CD4-positive, alpha-beta T cell (primary cell): ENCODE measurements around the gene RAD51B. TPM values are rescaled to one million over a fixed set of nuclear protein-coding genes. Genes with fewer than 3 reads are reported as not detected.

ENCODE experiments used
- ATAC-seq: fragments of 200-7000 bp; cut with Tn5 transposase; one replicate; pipeline ENCODE4 v1.10.0; 2022; ENCODE audit warnings: mild to moderate bottlenecking; ENCODE audit not compliant: poor library complexity
- CTCF ChIA-PET: fragments of 350-600 bp; sonication (Branson Sonifier 250); formaldehyde crosslinking; loops from one replicate; lab custom pipeline; 2021; ENCODE audit warnings: antibody characterized with exemption, inconsistent platforms; lab: Charles Lee
- POLR2A ChIA-PET: fragments of 350-600 bp; sonication (Branson Sonifier 250); formaldehyde crosslinking; loops from one replicate; lab custom pipeline; 2021; ENCODE audit warnings: antibody characterized with exemption, inconsistent platforms; lab: Charles Lee
- DNase-seq, 14 experiments: peaks; one replicate each; pipeline ENCODE4 v3.0.0-alpha.2; 2013 to 2020; ENCODE audit warnings: mixed read lengths in 2 of 14
- H3K27ac ChIP-seq, 2 donors: one replicate each; pipeline versions ENCODE4 v1.5.1 to v1.7.0; 2013; ENCODE audit warnings: low read length in 2 of 2, low read depth in 1 of 2, mild to moderate bottlenecking in 1 of 2
- H3K27me3 ChIP-seq, 2 experiments: 1 replicate in 1 of 2; 2 replicates in 1 of 2; pipeline versions ENCODE4 v1.6.1 to v1.7.0; 2013; ENCODE audit warnings: low read length in 2 of 2, control low read depth in 1 of 2, mild to moderate bottlenecking in 1 of 2, moderate library complexity in 1 of 2; ENCODE audit not compliant: insufficient read depth in 2 of 2, control insufficient read depth in 1 of 2
- H3K36me3 ChIP-seq: one replicate; pipeline ENCODE4 v1.6.1; 2013; ENCODE audit warnings: low read length, control low read depth; ENCODE audit not compliant: insufficient read depth
- H3K4me1 ChIP-seq: one replicate; pipeline ENCODE4 v1.6.1; 2013; ENCODE audit warnings: low read length, control low read depth; ENCODE audit not compliant: insufficient read depth
- H3K4me3 ChIP-seq: one replicate; pipeline ENCODE4 v1.5.1; 2013; ENCODE audit warnings: mild to moderate bottlenecking, low read length, moderate library complexity
- H3K9me3 ChIP-seq, 2 experiments: 1 replicate in 1 of 2; 2 replicates in 1 of 2; pipeline versions ENCODE4 v1.6.1 to v1.7.0; 2013; ENCODE audit warnings: low read length in 2 of 2, mild to moderate bottlenecking in 2 of 2, control low read depth in 1 of 2, moderate library complexity in 1 of 2; ENCODE audit not compliant: control insufficient read depth in 1 of 2, insufficient read depth in 1 of 2
- H3K27ac Mint-ChIP-seq: one replicate; pipeline ENCODE4 v1.8.0; 2020; ENCODE audit warnings: mixed read lengths
- H3K27me3 Mint-ChIP-seq: one replicate; pipeline ENCODE4 v1.8.0; 2021; ENCODE audit warnings: mixed read lengths
- H3K36me3 Mint-ChIP-seq: one replicate; pipeline ENCODE4 v1.8.0; 2021; ENCODE audit warnings: low read depth, mixed read lengths
- H3K4me1 Mint-ChIP-seq: one replicate; pipeline ENCODE4 v1.8.0; 2021; ENCODE audit warnings: low read depth, mixed read lengths
- H3K4me3 Mint-ChIP-seq: one replicate; pipeline ENCODE4 v1.8.0; 2020; ENCODE audit warnings: mild to moderate bottlenecking, mixed read lengths
- H3K9me3 Mint-ChIP-seq: one replicate; pipeline ENCODE4 v1.8.0; 2020; ENCODE audit warnings: mixed read lengths
- CTCF ChIP-seq: fragments of 200-600 bp; IDR thresholded peaks from one replicate; pipeline ENCODE4 v1.8.0; 2022; ENCODE audit warnings: antibody characterized with exemption, mild to moderate bottlenecking
- intact Hi-C, 2 experiments: fragments of 100-400 bp; cut with DNase I in 1 of 2; cut with micrococcal nuclease in 1 of 2; formaldehyde crosslinking; loops; one replicate each; pipeline versions ENCODE4 v1.15.1 to v1.9.0; 2023 to 2025; cut with DNase I, micrococcal nuclease
- total RNA-seq, 174 experiments: library from RNA in 2 of 174; stranded (reverse) in 2 of 174; gene quantifications; one replicate each; pipeline ENCODE4 v1.2.3 and lab custom pipeline; 2021 to 2026

The RAD51B gene
- total RNA-seq, 2 experiments from 2014 or later, result 18.4 to 20.0 TPM

GRCh38 chr14:67889455-67889854, 69.9 kb downstream of the RAD51B start:
- Histone ChIP-seq H3K36me3 (no peaks in the 10 kb centered on the region), H3K4me1 (no peaks in the 10 kb centered on the region), H3K9me3 (no peaks in the 10 kb centered on the region), H3K27ac (no peak overlapping the region), H3K4me3 (no peak overlapping the region), H3K27me3 (no peaks in the 10 kb centered on the region)
- no peaks in the 10 kb centered on the region for H3K27me3 Mint-ChIP-seq
- no peak for ATAC-seq
- peaks cover 5% of the 10 kb centered on the region for H3K36me3 Mint-ChIP-seq
- no peak overlapping the region for H3K27ac Mint-ChIP-seq
- ChIA-PET POLR2A (no interaction called here), CTCF (no interaction called here)
- no peak for TF ChIP-seq CTCF
- intact Hi-C loops, result no loop called here
- DNase-seq, result no peak
- no peak overlapping the region for H3K4me3 Mint-ChIP-seq
- no peaks in the 10 kb centered on the region for H3K9me3 Mint-ChIP-seq
- H3K4me1 Mint-ChIP-seq, result peaks cover 9% of the 10 kb centered on the region

GRCh38 chr14:67892466-67893100, 73.0 kb downstream of the RAD51B start:
- Mint-ChIP-seq H3K27ac (no peak overlapping the region), H3K4me3 (no peak overlapping the region), H3K9me3 (no peaks in the 10 kb centered on the region), H3K36me3 (peaks cover 2% of the 10 kb centered on the region), H3K27me3 (no peaks in the 10 kb centered on the region), H3K4me1 (peaks cover 4% of the 10 kb centered on the region)
- ATAC-seq (no peak), DNase-seq (no peak)
- Histone ChIP-seq H3K4me3 (no peak overlapping the region), H3K9me3 (no peaks in the 10 kb centered on the region), H3K4me1 (no peaks in the 10 kb centered on the region), H3K27me3 (no peaks in the 10 kb centered on the region), H3K36me3 (no peaks in the 10 kb centered on the region), H3K27ac (no peak overlapping the region)
- ChIA-PET POLR2A (no interaction called here), CTCF (no interaction called here)
- TF ChIP-seq CTCF, result no peak
- intact Hi-C loops, result no loop called here

GRCh38 chr14:67900231-67900630, 80.7 kb downstream of the RAD51B start:
- peaks cover 4% of the 10 kb centered on the region for H3K4me1 Mint-ChIP-seq
- no peaks in the 10 kb centered on the region for H3K27me3 ChIP-seq
- DNase-seq, result no peak
- H3K27ac Mint-ChIP-seq, result no peak overlapping the region
- H3K4me1 ChIP-seq, result no peaks in the 10 kb centered on the region
- no peaks in the 10 kb centered on the region for H3K27me3 Mint-ChIP-seq
- intact Hi-C loops, result no loop called here
- H3K9me3 Mint-ChIP-seq, result peaks cover 9% of the 10 kb centered on the region
- no peak overlapping the region for H3K4me3 ChIP-seq
- H3K9me3 ChIP-seq, result no peaks in the 10 kb centered on the region
- H3K36me3 ChIP-seq, result no peaks in the 10 kb centered on the region
- peaks cover 12% of the 10 kb centered on the region for H3K36me3 Mint-ChIP-seq
- TF ChIP-seq CTCF, result no peak
- CTCF ChIA-PET, result no interaction called here
- H3K27ac ChIP-seq, result no peak overlapping the region
- POLR2A ChIA-PET, result no interaction called here
- no peak overlapping the region for H3K4me3 Mint-ChIP-seq
- no peak for ATAC-seq
